ENCODE data around the gene ERBB4. TPM values are rescaled to one million over a fixed set of nuclear protein-coding genes. Genes with fewer than 3 reads are reported as not detected.
"Not testable (repeated sequence)": the region's sequence is repeated elsewhere in the genome, so short reads cannot be mapped to it uniquely, and the experiment has no call there.

ERBB4 gene
- total RNA-seq, 1 experiment from 2014 or later = under 0.01 TPM

- H3K9me3 ChIP-seq (replicated peaks) = no peaks in the 10 kb centered on the region
- H3K27ac ChIP-seq = no peak overlapping the region
- no peak for DNase-seq (ENCODE audit: low read depth in 1 of 2, low spot score in 2 of 2)
- H3K4me3 ChIP-seq = no peak overlapping the region
- H3K27me3 ChIP-seq (replicated peaks) = no peaks in the 10 kb centered on the region
- H3K4me1 ChIP-seq (replicated peaks) = no peaks in the 10 kb centered on the region
- no peaks in the 10 kb centered on the region for H3K36me3 ChIP-seq
Observed at GRCh38 chr2:212135739-212136138, 402.9 kb downstream of the ERBB4 start.

GRCh38 chr2:212133337-212133736 lies 405.3 kb downstream of the ERBB4 start:
- H3K4me3 ChIP-seq = no peak overlapping the region
- H3K27me3 ChIP-seq (replicated peaks) = no peaks in the 10 kb centered on the region
- no peak overlapping the region for H3K27ac ChIP-seq
- no peak for DNase-seq (ENCODE audit: low read depth in 1 of 2, low spot score in 2 of 2)
- no peaks in the 10 kb centered on the region; the same call in 1 of the 2 replicates for H3K9me3 ChIP-seq (replicated peaks)
- H3K36me3 ChIP-seq = no peaks in the 10 kb centered on the region
- H3K4me1 ChIP-seq (replicated peaks) = no peaks in the 10 kb centered on the region

- H3K4me3 ChIP-seq = no peak overlapping the region
- no peaks in the 10 kb centered on the region for H3K4me1 ChIP-seq (replicated peaks)
- no peaks in the 10 kb centered on the region; the same call in 1 of the 2 replicates for H3K9me3 ChIP-seq (replicated peaks)
- H3K36me3 ChIP-seq = no peaks in the 10 kb centered on the region
- no peaks in the 10 kb centered on the region for H3K27me3 ChIP-seq (replicated peaks)
- no peak for DNase-seq (ENCODE audit: low read depth in 1 of 2, low spot score in 2 of 2)
- no peak overlapping the region for H3K27ac ChIP-seq
Observed at GRCh38 chr2:212124598-212124997, 414.0 kb downstream of the ERBB4 start.

GRCh38 chr2:212119591-212119990 lies 419.0 kb downstream of the ERBB4 start:
- no peak overlapping the region for H3K4me3 ChIP-seq
- DNase-seq (ENCODE audit: low read depth in 1 of 2, low spot score in 2 of 2) = no peak

GRCh38 chr2:212117926-212118325 lies 420.7 kb downstream of the ERBB4 start:
- Histone ChIP-seq H3K36me3 (no peaks in the 10 kb centered on the region), H3K9me3 (replicated peaks) (no peaks in the 10 kb centered on the region), H3K4me3 (no peak overlapping the region), H3K27me3 (replicated peaks) (no peaks in the 10 kb centered on the region), H3K4me1 (replicated peaks) (no peaks in the 10 kb centered on the region), H3K27ac (no peak overlapping the region)
- DNase-seq (ENCODE audit: low read depth in 1 of 2, low spot score in 2 of 2) = no peak

More at GRCh38 chr2:212119591-212119990, 419.0 kb downstream of the ERBB4 start:
- H3K27ac ChIP-seq = no peak overlapping the region
- no peaks in the 10 kb centered on the region for H3K27me3 ChIP-seq (replicated peaks)
- H3K4me1 ChIP-seq (replicated peaks) = no peaks in the 10 kb centered on the region
- H3K9me3 ChIP-seq (replicated peaks) = no peaks in the 10 kb centered on the region
- H3K36me3 ChIP-seq = no peaks in the 10 kb centered on the region

GRCh38 chr2:212114489-212114888 lies 424.1 kb downstream of the ERBB4 start:
- DNase-seq (ENCODE audit: low read depth in 1 of 2, low spot score in 2 of 2) = no peak
- H3K4me3 ChIP-seq = no peak overlapping the region

GRCh38 chr2:212112401-212112800 lies 426.2 kb downstream of the ERBB4 start:
- Histone ChIP-seq H3K27ac (no peak overlapping the region), H3K27me3 (replicated peaks) (no peaks in the 10 kb centered on the region; the same call in 1 of the 2 replicates), H3K4me1 (replicated peaks) (no peaks in the 10 kb centered on the region), H3K36me3 (no peaks in the 10 kb centered on the region), H3K9me3 (replicated peaks) (no peaks in the 10 kb centered on the region), H3K4me3 (no peak overlapping the region)
- DNase-seq (ENCODE audit: low read depth in 1 of 2, low spot score in 2 of 2) = no peak

More at GRCh38 chr2:212114489-212114888, 424.1 kb downstream of the ERBB4 start:
- Histone ChIP-seq H3K27me3 (replicated peaks) (no peaks in the 10 kb centered on the region; the same call in 1 of the 2 replicates), H3K4me1 (replicated peaks) (no peaks in the 10 kb centered on the region), H3K36me3 (no peaks in the 10 kb centered on the region), H3K9me3 (replicated peaks) (no peaks in the 10 kb centered on the region), H3K27ac (no peak overlapping the region)

GRCh38 chr2:212109792-212110680 lies 428.6 kb downstream of the ERBB4 start:
- Histone ChIP-seq H3K4me3 (no peak overlapping the region), H3K9me3 (replicated peaks) (no peaks in the 10 kb centered on the region), H3K36me3 (no peaks in the 10 kb centered on the region), H3K27me3 (replicated peaks) (no peaks in the 10 kb centered on the region; the same call in 1 of the 2 replicates), H3K27ac (no peak overlapping the region), H3K4me1 (replicated peaks) (no peaks in the 10 kb centered on the region)
- DNase-seq (ENCODE audit: low read depth in 1 of 2, low spot score in 2 of 2) = no peak

- Histone ChIP-seq H3K27ac (no peak overlapping the region), H3K9me3 (replicated peaks) (no peaks in the 10 kb centered on the region)
- DNase-seq (ENCODE audit: low read depth in 1 of 2, low spot score in 2 of 2) = no peak
Observed at GRCh38 chr2:212109217-212109616, 429.4 kb downstream of the ERBB4 start.

GRCh38 chr2:212107989-212108388 lies 430.6 kb downstream of the ERBB4 start:
- H3K27ac ChIP-seq = no peak overlapping the region
- H3K27me3 ChIP-seq (replicated peaks) = no peaks in the 10 kb centered on the region; the same call in 1 of the 2 replicates
- no peak overlapping the region for H3K4me3 ChIP-seq
- H3K4me1 ChIP-seq (replicated peaks) = no peaks in the 10 kb centered on the region
- no peak for DNase-seq (ENCODE audit: low read depth in 1 of 2, low spot score in 2 of 2)
- no peaks in the 10 kb centered on the region for H3K36me3 ChIP-seq
- no peaks in the 10 kb centered on the region for H3K9me3 ChIP-seq (replicated peaks)

More at GRCh38 chr2:212109217-212109616, 429.4 kb downstream of the ERBB4 start:
- Histone ChIP-seq H3K36me3 (no peaks in the 10 kb centered on the region), H3K27me3 (replicated peaks) (no peaks in the 10 kb centered on the region; the same call in 1 of the 2 replicates), H3K4me1 (replicated peaks) (no peaks in the 10 kb centered on the region), H3K4me3 (no peak overlapping the region)

- Histone ChIP-seq H3K9me3 (replicated peaks) (no peaks in the 10 kb centered on the region), H3K4me1 (replicated peaks) (no peaks in the 10 kb centered on the region), H3K27me3 (replicated peaks) (no peaks in the 10 kb centered on the region; the same call in 1 of the 2 replicates), H3K4me3 (no peak overlapping the region), H3K36me3 (no peaks in the 10 kb centered on the region), H3K27ac (no peak overlapping the region)
- DNase-seq (ENCODE audit: low read depth in 1 of 2, low spot score in 2 of 2) = no peak
Observed at GRCh38 chr2:212107014-212107413, 431.6 kb downstream of the ERBB4 start.

GRCh38 chr2:212106536-212106935 lies 432.1 kb downstream of the ERBB4 start:
- not testable (repeated sequence) for H3K9me3 ChIP-seq (replicated peaks)

GRCh38 chr2:212099658-212100057 lies 438.9 kb downstream of the ERBB4 start:
- no peak overlapping the region for H3K27ac ChIP-seq
- no peak for DNase-seq (ENCODE audit: low read depth in 1 of 2, low spot score in 2 of 2)

More at GRCh38 chr2:212106536-212106935, 432.1 kb downstream of the ERBB4 start:
- not testable (repeated sequence) for H3K36me3 ChIP-seq; DNase-seq (ENCODE audit: low read depth in 1 of 2, low spot score in 2 of 2); H3K27ac ChIP-seq; H3K4me1 ChIP-seq (replicated peaks); H3K27me3 ChIP-seq (replicated peaks); H3K4me3 ChIP-seq

GRCh38 chr2:212098966-212099365 lies 439.6 kb downstream of the ERBB4 start:
- Histone ChIP-seq H3K27ac (no peak overlapping the region), H3K27me3 (replicated peaks) (no peaks in the 10 kb centered on the region), H3K4me1 (replicated peaks) (no peaks in the 10 kb centered on the region), H3K9me3 (replicated peaks) (no peaks in the 10 kb centered on the region), H3K4me3 (no peak overlapping the region), H3K36me3 (no peaks in the 10 kb centered on the region)
- DNase-seq (ENCODE audit: low read depth in 1 of 2, low spot score in 2 of 2) = no peak

More at GRCh38 chr2:212099658-212100057, 438.9 kb downstream of the ERBB4 start:
- no peak overlapping the region for H3K4me3 ChIP-seq
- no peaks in the 10 kb centered on the region for H3K27me3 ChIP-seq (replicated peaks)
- no peaks in the 10 kb centered on the region for H3K4me1 ChIP-seq (replicated peaks)
- no peaks in the 10 kb centered on the region for H3K36me3 ChIP-seq
- no peaks in the 10 kb centered on the region for H3K9me3 ChIP-seq (replicated peaks)
